ENCODE measurements around the gene MUC6. TPM values are rescaled to one million over a fixed set of nuclear protein-coding genes. Genes with fewer than 3 reads are reported as not detected.
A peak's percentile ranks its signal among the peaks of the same experiment; 100 is the strongest.

The MUC6 gene
- total RNA-seq, 1 experiment from 2014 or later, result 0.49 TPM

DNA sequence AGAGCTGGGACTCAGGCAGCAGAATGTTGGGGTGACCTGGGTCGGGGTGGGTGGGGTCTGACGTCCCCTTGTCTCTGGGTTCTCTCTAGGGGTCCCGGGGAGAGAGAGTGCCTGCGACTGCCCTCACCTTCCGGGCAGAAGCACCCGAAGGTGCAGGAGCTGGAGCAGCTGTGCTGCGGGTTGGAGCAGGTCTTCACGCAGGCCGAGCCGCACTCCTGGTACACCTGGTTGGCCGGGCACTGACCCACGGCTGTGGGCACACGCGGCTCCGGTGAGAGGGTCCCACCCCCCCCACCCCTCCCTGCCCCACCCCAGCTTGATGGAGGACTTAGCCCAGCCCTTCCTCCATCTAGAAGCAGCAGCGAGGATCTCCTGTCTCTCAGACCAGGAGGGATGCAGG, 6.4 kb downstream of the MUC6 start:
- TF ChIP-seq, protein P1, sequence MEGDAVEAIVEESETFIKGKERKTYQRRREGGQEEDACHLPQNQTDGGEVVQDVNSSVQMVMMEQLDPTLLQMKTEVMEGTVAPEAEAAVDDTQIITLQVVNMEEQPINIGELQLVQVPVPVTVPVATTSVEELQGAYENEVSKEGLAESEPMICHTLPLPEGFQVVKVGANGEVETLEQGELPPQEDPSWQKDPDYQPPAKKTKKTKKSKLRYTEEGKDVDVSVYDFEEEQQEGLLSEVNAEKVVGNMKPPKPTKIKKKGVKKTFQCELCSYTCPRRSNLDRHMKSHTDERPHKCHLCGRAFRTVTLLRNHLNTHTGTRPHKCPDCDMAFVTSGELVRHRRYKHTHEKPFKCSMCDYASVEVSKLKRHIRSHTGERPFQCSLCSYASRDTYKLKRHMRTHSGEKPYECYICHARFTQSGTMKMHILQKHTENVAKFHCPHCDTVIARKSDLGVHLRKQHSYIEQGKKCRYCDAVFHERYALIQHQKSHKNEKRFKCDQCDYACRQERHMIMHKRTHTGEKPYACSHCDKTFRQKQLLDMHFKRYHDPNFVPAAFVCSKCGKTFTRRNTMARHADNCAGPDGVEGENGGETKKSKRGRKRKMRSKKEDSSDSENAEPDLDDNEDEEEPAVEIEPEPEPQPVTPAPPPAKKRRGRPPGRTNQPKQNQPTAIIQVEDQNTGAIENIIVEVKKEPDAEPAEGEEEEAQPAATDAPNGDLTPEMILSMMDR (IDR thresholded peaks at IDR 0.05), result no peak
- TF ChIP-seq, protein P2, sequence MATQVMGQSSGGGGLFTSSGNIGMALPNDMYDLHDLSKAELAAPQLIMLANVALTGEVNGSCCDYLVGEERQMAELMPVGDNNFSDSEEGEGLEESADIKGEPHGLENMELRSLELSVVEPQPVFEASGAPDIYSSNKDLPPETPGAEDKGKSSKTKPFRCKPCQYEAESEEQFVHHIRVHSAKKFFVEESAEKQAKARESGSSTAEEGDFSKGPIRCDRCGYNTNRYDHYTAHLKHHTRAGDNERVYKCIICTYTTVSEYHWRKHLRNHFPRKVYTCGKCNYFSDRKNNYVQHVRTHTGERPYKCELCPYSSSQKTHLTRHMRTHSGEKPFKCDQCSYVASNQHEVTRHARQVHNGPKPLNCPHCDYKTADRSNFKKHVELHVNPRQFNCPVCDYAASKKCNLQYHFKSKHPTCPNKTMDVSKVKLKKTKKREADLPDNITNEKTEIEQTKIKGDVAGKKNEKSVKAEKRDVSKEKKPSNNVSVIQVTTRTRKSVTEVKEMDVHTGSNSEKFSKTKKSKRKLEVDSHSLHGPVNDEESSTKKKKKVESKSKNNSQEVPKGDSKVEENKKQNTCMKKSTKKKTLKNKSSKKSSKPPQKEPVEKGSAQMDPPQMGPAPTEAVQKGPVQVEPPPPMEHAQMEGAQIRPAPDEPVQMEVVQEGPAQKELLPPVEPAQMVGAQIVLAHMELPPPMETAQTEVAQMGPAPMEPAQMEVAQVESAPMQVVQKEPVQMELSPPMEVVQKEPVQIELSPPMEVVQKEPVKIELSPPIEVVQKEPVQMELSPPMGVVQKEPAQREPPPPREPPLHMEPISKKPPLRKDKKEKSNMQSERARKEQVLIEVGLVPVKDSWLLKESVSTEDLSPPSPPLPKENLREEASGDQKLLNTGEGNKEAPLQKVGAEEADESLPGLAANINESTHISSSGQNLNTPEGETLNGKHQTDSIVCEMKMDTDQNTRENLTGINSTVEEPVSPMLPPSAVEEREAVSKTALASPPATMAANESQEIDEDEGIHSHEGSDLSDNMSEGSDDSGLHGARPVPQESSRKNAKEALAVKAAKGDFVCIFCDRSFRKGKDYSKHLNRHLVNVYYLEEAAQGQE (IDR thresholded peaks at IDR 0.05; ENCODE audit: insufficient read depth in 1 of 2, low read depth in 2 of 2, low read length in 1 of 2), result no peak
- TF ChIP-seq POLR2AphosphoS5 (IDR thresholded peaks at IDR 0.05; ENCODE audit: low read depth, low read length), result no peak
- no peak for TF ChIP-seq SIN3A (IDR thresholded peaks at IDR 0.05; ENCODE audit: borderline replicate concordance, insufficient read depth, low read depth, low read length)
- TF ChIP-seq TCF7L2 (IDR thresholded peaks at IDR 0.05; ENCODE audit: low read depth, low read length), result no peak
- CTCF ChIA-PET, result interaction anchor here (0.9 to 1.1 kb wide), 2 partner anchors 21 to 132 kb away, joined by 3 to 4 read pairs; no protein-coding TSS in a partner anchor

DNA sequence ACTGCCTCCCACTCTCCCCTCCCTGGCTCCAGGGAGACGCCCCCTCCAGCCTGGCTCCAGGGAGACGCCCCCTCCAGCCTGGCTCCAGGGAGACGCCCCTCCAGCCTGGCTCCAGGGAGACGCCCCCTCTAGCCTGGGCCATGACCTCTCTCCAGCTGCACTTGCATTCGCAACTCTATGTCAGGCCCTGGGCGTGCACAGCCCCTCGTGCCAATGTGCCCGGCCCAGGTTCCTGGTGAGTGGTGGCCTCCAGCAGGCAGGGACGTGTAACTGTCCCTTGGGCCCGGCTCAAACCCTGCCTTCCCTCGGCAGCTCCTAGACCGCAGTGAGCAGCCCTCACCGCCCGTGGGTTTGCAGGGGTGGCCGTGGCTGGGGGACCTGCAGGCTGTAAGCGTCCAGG, 6.9 kb downstream of the MUC6 start:
- no peak for DNase-seq (ENCODE audit: low read depth, low spot score)

More for the DNA sequence above, 6.4 kb downstream of the MUC6 start:
- Histone ChIP-seq H3K36me3 (ENCODE audit: control insufficient read depth, insufficient read depth, low read length) (no peaks in the 10 kb centered on the region), H3K4me3 (ENCODE audit: low read depth in 2 of 2, low read length in 2 of 2) (no peak overlapping the region), H3K4me1 (ENCODE audit: control insufficient read depth, insufficient read depth, low read length) (peaks cover 6% of the 10 kb centered on the region; the same call in 1 of the 2 replicates), H3K9me3 (ENCODE audit: control insufficient read depth, insufficient read depth, low read depth, low read length) (no peaks in the 10 kb centered on the region), H3K27me3 (ENCODE audit: control insufficient read depth, insufficient read depth, low read length) (no peaks in the 10 kb centered on the region), H3K27ac (ENCODE audit: low read length) (no peak overlapping the region)
- intact Hi-C loops (cut with micrococcal nuclease; ENCODE audit: unreplicated experiment), result no loop called here
- DNase-seq (ENCODE audit: low read depth, low spot score) (no peak), ATAC-seq (peak; percentile 11; the same call in 1 of the 2 replicates)
- in situ Hi-C loops (cut with HindIII; ENCODE audit: low pct_unique_long_range_greater_than_20kb, low sequenced_read_pairs), result no loop called here
- POLR2A ChIA-PET, result no interaction called here
- BruUV-seq (replicated peaks), result no TSS peak

More for the DNA sequence above, 6.9 kb downstream of the MUC6 start:
- no peak overlapping the region for H3K4me3 ChIP-seq (ENCODE audit: low read depth in 2 of 2, low read length in 2 of 2)
- ChIA-PET POLR2A (no interaction called here), CTCF (interaction anchor here (0.9 to 1.1 kb wide), 2 partner anchors 21 to 132 kb away, joined by 3 to 4 read pairs; no protein-coding TSS in a partner anchor)
- no peak for TF ChIP-seq TCF7L2 (IDR thresholded peaks at IDR 0.05; ENCODE audit: low read depth, low read length)
- TF ChIP-seq, protein P1 (IDR thresholded peaks at IDR 0.05), result no peak
- H3K9me3 ChIP-seq (ENCODE audit: control insufficient read depth, insufficient read depth, low read depth, low read length), result no peaks in the 10 kb centered on the region
- in situ Hi-C loops (cut with HindIII; ENCODE audit: low pct_unique_long_range_greater_than_20kb, low sequenced_read_pairs) (no loop called here), intact Hi-C loops (cut with micrococcal nuclease; ENCODE audit: unreplicated experiment) (no loop called here)
- no peaks in the 10 kb centered on the region for H3K27me3 ChIP-seq (ENCODE audit: control insufficient read depth, insufficient read depth, low read length)
- H3K4me1 ChIP-seq (ENCODE audit: control insufficient read depth, insufficient read depth, low read length), result peaks cover 5% of the 10 kb centered on the region; the same call in 1 of the 2 replicates
- ATAC-seq, result peak; percentile 49
- no TSS peak for BruUV-seq (replicated peaks)
- no peak overlapping the region for H3K27ac ChIP-seq (ENCODE audit: low read length)
- H3K36me3 ChIP-seq (ENCODE audit: control insufficient read depth, insufficient read depth, low read length), result no peaks in the 10 kb centered on the region
